Neural cell (in vitro differentiated cells): ENCODE data around the gene PRKCE. TPM values are rescaled to one million over a fixed set of nuclear protein-coding genes. Genes with fewer than 3 reads are reported as not detected.

Source experiments
- H2AFZ ChIP-seq: fragments of 200-600, 300-800 bp; sonication (generic), shearing (Covaris generic); 2 replicates; pipeline ENCODE4 v1.6.0; 2014; ENCODE audit warnings: low read depth, mild to moderate bottlenecking, antibody characterized with exemption, low read length, moderate library complexity
- H3F3A ChIP-seq: fragments of 200-600 bp; shearing (Covaris generic); 2 replicates; pipeline ENCODE4 v1.6.1; 2016; ENCODE audit warnings: mild to moderate bottlenecking, moderate library complexity, mixed read lengths, antibody characterized with exemption, low read length; ENCODE audit not compliant: insufficient read depth, poor library complexity, severe bottlenecking
- H3K27ac ChIP-seq: fragments of 200-600, 300-800 bp; sonication (generic), shearing (Covaris generic); 2 replicates; pipeline ENCODE4 v1.5.1; 2014; ENCODE audit warnings: mild to moderate bottlenecking, low read length, moderate library complexity
- H3K27me3 ChIP-seq: fragments of 300-800, 200-600 bp; sonication (generic), shearing (Covaris generic); 2 replicates; pipeline ENCODE4 v1.6.0; 2014; ENCODE audit warnings: mild to moderate bottlenecking, low read depth, low read length, moderate library complexity; ENCODE audit not compliant: insufficient read depth
- H3K36me3 ChIP-seq: fragments of 300-800, 200-600 bp; sonication (generic), shearing (Covaris generic); 2 replicates; pipeline ENCODE4 v1.5.1; 2014; ENCODE audit warnings: mild to moderate bottlenecking, antibody characterized with exemption, low read length, moderate library complexity; ENCODE audit not compliant: insufficient read depth
- H3K4me2 ChIP-seq: fragments of 300-800, 200-600 bp; sonication (generic), shearing (Covaris generic); 2 replicates; pipeline ENCODE4 v1.6.0; 2014; ENCODE audit warnings: mild to moderate bottlenecking, low read length
- H3K4me3 ChIP-seq: fragments of 300-800, 200-600 bp; sonication (generic), shearing (Covaris generic); 2 replicates; pipeline ENCODE4 v1.5.1; 2014; ENCODE audit warnings: mild to moderate bottlenecking, low read length, moderate library complexity
- H3K79me2 ChIP-seq: fragments of 200-600 bp; shearing (Covaris generic); replicated peaks from 2 replicates; pipeline ENCODE4 v1.6.0; 2014; ENCODE audit warnings: mild to moderate bottlenecking, low read length, moderate library complexity; ENCODE audit not compliant: insufficient read depth
- H3K9ac ChIP-seq: fragments of 300-800, 200-600 bp; sonication (generic), shearing (Covaris generic); 2 replicates; pipeline ENCODE4 v1.6.1; 2016; ENCODE audit warnings: mild to moderate bottlenecking, low read length, mixed read lengths
- H3K9me2 ChIP-seq: fragments of 200-600 bp; shearing (Covaris generic); 2 replicates; pipeline ENCODE4 v1.6.1; 2016; ENCODE audit warnings: mild to moderate bottlenecking, low read length, mixed read lengths; ENCODE audit not compliant: insufficient read depth
- H3K9me3 ChIP-seq: fragments of 200-600, 300-800 bp; sonication (generic), shearing (Covaris generic); 2 replicates; pipeline ENCODE4 v1.6.1; 2016; ENCODE audit warnings: mild to moderate bottlenecking, mixed run types, low read length, moderate library complexity, mixed read lengths
- H4K20me1 ChIP-seq: fragments of 200-600 bp; shearing (Covaris generic); 2 replicates; pipeline ENCODE4 v1.6.1; 2016; ENCODE audit warnings: mild to moderate bottlenecking, mixed run types; ENCODE audit not compliant: insufficient read depth
- EP300 ChIP-seq: fragments of 450-650 bp; conservative IDR thresholded peaks from 2 replicates; pipeline ENCODE4 v1.6.1; 2014; ENCODE audit warnings: antibody characterized with exemption, mild to moderate bottlenecking, moderate library complexity; ENCODE audit not compliant: poor library complexity, severe bottlenecking
- EZH2 ChIP-seq: fragments of 200-600, 300-800 bp; shearing (Covaris generic), sonication (generic); IDR thresholded peaks from 2 replicates; pipeline ENCODE4 v1.6.1; 2014; ENCODE audit warnings: antibody characterized with exemption, low read length, borderline replicate concordance, mild to moderate bottlenecking; ENCODE audit not compliant: insufficient read depth, poor library complexity, severe bottlenecking
- MXI1 ChIP-seq: fragments of 450-650 bp; conservative IDR thresholded peaks from 2 replicates; pipeline ENCODE4 v1.6.1; 2014; ENCODE audit warnings: antibody characterized with exemption, mild to moderate bottlenecking; ENCODE audit not compliant: poor library complexity, severe bottlenecking
- POLR2AphosphoS5 ChIP-seq: IDR thresholded peaks from 2 replicates; pipeline ENCODE4 v1.6.1; 2012
- RAD21 ChIP-seq: fragments of 450-650 bp; conservative IDR thresholded peaks from 2 replicates; pipeline ENCODE4 v1.6.1; 2014; ENCODE audit warnings: antibody characterized with exemption, mild to moderate bottlenecking, moderate library complexity
- SMC3 ChIP-seq: fragments of 450-650 bp; conservative IDR thresholded peaks from 2 replicates; pipeline ENCODE4 v1.6.1; 2014; ENCODE audit warnings: antibody characterized with exemption, mild to moderate bottlenecking, moderate library complexity; ENCODE audit not compliant: poor library complexity
- TAF1 ChIP-seq: IDR thresholded peaks from 2 replicates; pipeline ENCODE4 v1.6.1; 2012; ENCODE audit warnings: low read depth
- polyA plus RNA-seq: library from polyadenylated mRNA; depleted of rRNA; stranded (reverse); fragments of >200 nt; gene quantifications from 2 replicates; pipeline ENCODE4 v1.2.3, GENCODE V29; 2014
- TF ChIP-seq, protein P1 (sequence below): IDR thresholded peaks from 2 replicates; pipeline ENCODE4 v1.6.1; 2012; ENCODE audit warnings: borderline replicate concordance
- TF ChIP-seq, protein P2 (sequence below): fragments of 450-650 bp; IDR thresholded peaks from 2 replicates; pipeline ENCODE4 v1.5.1; 2014; ENCODE audit warnings: antibody characterized with exemption, mild to moderate bottlenecking, moderate library complexity; ENCODE audit not compliant: poor library complexity, severe bottlenecking

Gene PRKCE
- polyA plus RNA-seq, 1 donor from 2014 or later = 5.4 TPM

DNA sequence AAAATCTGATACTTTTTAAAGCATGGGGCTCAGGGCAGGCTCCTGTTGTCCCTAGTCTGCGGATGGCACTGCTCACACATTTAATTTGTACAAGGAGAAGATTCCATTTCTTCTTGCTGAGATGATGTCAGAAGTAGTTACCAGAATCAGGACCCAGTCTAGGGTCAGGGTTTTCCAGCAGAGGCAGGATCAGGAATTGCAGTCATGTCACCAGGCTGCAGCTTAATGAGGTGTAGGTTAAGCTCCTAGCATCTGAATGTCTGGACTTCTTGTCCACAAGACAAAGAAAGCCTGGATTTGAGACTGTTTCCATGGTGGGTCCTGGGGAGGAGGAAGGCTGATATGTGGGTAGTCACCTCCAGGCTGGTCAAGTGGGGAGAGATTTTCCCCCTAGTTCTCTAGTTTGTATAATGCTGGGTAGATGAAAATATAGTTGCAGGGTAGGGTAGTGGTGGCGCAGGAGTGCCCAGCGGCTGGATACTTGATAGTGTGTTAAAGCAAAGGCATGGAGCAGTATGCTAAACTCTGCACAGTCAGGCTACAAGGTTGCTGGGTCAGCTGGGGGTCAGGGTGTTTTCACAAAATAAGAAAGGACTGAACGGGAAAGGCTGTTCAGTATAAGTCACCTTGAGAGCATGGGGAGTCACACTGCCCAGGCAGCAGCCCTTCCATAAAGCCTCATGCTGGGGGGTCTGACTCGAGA, 148.4 kb downstream of the PRKCE start:
- H3F3A ChIP-seq = no peaks in the 10 kb centered on the region
- H3K9ac ChIP-seq = no peak overlapping the region
- H3K9me3 ChIP-seq = no peaks in the 10 kb centered on the region
- no peaks in the 10 kb centered on the region for H4K20me1 ChIP-seq
- H3K79me2 ChIP-seq = no peaks in the 10 kb centered on the region
- no peak overlapping the region for H2AFZ ChIP-seq
- no peak for TF ChIP-seq RAD21
- TF ChIP-seq MXI1 = no peak
- TF ChIP-seq, protein P1, sequence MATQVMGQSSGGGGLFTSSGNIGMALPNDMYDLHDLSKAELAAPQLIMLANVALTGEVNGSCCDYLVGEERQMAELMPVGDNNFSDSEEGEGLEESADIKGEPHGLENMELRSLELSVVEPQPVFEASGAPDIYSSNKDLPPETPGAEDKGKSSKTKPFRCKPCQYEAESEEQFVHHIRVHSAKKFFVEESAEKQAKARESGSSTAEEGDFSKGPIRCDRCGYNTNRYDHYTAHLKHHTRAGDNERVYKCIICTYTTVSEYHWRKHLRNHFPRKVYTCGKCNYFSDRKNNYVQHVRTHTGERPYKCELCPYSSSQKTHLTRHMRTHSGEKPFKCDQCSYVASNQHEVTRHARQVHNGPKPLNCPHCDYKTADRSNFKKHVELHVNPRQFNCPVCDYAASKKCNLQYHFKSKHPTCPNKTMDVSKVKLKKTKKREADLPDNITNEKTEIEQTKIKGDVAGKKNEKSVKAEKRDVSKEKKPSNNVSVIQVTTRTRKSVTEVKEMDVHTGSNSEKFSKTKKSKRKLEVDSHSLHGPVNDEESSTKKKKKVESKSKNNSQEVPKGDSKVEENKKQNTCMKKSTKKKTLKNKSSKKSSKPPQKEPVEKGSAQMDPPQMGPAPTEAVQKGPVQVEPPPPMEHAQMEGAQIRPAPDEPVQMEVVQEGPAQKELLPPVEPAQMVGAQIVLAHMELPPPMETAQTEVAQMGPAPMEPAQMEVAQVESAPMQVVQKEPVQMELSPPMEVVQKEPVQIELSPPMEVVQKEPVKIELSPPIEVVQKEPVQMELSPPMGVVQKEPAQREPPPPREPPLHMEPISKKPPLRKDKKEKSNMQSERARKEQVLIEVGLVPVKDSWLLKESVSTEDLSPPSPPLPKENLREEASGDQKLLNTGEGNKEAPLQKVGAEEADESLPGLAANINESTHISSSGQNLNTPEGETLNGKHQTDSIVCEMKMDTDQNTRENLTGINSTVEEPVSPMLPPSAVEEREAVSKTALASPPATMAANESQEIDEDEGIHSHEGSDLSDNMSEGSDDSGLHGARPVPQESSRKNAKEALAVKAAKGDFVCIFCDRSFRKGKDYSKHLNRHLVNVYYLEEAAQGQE = no peak
- TF ChIP-seq SMC3 = no peak
- H3K27me3 ChIP-seq = no peaks in the 10 kb centered on the region
- no peaks in the 10 kb centered on the region for H3K36me3 ChIP-seq
- no peak overlapping the region for H3K4me2 ChIP-seq
- no peak overlapping the region for H3K4me3 ChIP-seq
- no peaks in the 10 kb centered on the region for H3K9me2 ChIP-seq
- H3K27ac ChIP-seq = no peak overlapping the region

DNA sequence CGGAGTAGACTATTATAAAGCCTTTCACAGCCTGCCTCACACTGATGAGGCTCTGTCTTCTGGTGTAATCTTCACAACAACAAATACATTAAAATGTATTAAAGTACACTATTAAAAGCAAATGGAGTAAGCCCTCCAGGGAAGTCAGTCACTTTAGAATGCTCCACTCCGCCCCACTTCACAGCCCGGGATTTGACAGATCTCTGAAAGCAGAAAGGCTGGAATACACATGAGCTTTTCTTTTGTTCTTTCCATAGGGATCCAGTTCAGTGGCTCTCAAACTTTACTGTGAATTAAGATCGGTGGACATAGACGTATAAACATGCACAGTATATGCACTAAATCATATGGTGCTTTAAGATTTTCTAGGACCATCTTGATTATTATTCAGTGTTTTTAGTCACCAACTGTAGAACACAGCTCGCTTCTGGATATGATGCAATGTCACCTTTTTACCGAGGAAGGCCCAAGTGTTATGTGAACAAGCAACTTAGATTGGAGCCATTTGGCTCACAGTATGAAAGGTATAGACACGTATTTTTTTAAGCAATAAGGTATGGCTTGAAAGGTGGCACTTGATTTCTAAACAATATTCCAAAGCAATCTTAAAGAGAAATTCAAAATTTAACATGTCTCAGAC, 151.1 kb downstream of the PRKCE start:
- no peaks in the 10 kb centered on the region for H3K9me2 ChIP-seq
- no peaks in the 10 kb centered on the region for H3K79me2 ChIP-seq
- H3K27me3 ChIP-seq = no peaks in the 10 kb centered on the region
- no peak overlapping the region for H3K4me3 ChIP-seq
- H3K27ac ChIP-seq = no peak overlapping the region
- no peak overlapping the region for H3K9ac ChIP-seq
- TF ChIP-seq EP300 (no peak), RAD21 (no peak), EZH2 (no peak), POLR2AphosphoS5 (no peak)
- no peaks in the 10 kb centered on the region for H4K20me1 ChIP-seq
- no peaks in the 10 kb centered on the region for H3K9me3 ChIP-seq
- H3K4me2 ChIP-seq = no peak overlapping the region
- H3F3A ChIP-seq = no peaks in the 10 kb centered on the region
- no peak overlapping the region for H2AFZ ChIP-seq
- no peaks in the 10 kb centered on the region for H3K36me3 ChIP-seq

DNA sequence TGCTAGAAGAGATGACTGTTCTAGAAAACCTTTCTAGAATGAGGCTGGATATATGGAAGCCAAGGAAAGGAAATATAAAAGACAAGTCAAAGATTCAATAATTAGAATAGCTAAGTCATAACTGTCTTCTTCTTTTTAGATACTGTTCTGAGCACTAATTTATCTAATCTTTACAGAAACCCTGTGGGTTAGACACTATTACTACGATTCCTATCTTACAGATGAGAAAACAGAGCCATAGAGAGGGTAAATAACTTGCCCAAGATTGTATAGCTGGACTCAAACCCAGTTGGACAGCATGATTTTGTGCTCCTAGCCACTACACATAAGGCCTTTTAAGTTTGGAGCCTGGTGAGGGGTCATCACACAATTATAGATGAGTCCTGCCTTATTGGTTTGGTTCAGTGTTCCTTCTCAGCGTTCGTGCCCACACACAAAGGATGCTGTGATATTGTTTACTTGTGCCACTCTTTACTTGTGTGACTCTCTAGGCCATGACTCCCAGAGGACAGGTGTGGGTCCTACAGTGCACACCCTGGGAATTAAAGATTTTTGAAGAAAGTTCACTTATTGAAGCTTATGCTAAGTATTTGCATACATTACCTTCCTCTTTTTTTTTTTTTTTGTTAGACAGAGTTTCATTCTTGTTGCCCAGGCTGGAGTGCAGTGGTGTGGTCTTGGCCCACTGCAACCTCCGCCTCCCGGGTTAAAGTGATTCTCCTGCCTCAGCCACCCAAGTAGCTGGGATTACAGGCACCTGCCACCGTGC, 153.7 kb downstream of the PRKCE start:
- no peak overlapping the region for H3K4me3 ChIP-seq
- H3K9me3 ChIP-seq = no peaks in the 10 kb centered on the region
- TF ChIP-seq EZH2 = no peak
- TF ChIP-seq EP300 = no peak
- no peak for TF ChIP-seq SMC3
- TF ChIP-seq MXI1 = no peak
- no peak for TF ChIP-seq TAF1
- TF ChIP-seq, protein P2, sequence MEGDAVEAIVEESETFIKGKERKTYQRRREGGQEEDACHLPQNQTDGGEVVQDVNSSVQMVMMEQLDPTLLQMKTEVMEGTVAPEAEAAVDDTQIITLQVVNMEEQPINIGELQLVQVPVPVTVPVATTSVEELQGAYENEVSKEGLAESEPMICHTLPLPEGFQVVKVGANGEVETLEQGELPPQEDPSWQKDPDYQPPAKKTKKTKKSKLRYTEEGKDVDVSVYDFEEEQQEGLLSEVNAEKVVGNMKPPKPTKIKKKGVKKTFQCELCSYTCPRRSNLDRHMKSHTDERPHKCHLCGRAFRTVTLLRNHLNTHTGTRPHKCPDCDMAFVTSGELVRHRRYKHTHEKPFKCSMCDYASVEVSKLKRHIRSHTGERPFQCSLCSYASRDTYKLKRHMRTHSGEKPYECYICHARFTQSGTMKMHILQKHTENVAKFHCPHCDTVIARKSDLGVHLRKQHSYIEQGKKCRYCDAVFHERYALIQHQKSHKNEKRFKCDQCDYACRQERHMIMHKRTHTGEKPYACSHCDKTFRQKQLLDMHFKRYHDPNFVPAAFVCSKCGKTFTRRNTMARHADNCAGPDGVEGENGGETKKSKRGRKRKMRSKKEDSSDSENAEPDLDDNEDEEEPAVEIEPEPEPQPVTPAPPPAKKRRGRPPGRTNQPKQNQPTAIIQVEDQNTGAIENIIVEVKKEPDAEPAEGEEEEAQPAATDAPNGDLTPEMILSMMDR = no peak
- no peaks in the 10 kb centered on the region for H4K20me1 ChIP-seq
- H3K36me3 ChIP-seq = no peaks in the 10 kb centered on the region
- no peak overlapping the region for H2AFZ ChIP-seq
- no peaks in the 10 kb centered on the region for H3F3A ChIP-seq
- no peak overlapping the region for H3K4me2 ChIP-seq
- H3K9ac ChIP-seq = no peak overlapping the region
- H3K9me2 ChIP-seq = no peaks in the 10 kb centered on the region
- no peaks in the 10 kb centered on the region for H3K27me3 ChIP-seq
- no peak overlapping the region for H3K27ac ChIP-seq
- H3K79me2 ChIP-seq = no peaks in the 10 kb centered on the region
